Endothelial cell of umbilical vein (primary cell): ENCODE measurements around the gene LMNB1. TPM values are rescaled to one million over a fixed set of nuclear protein-coding genes. Genes with fewer than 3 reads are reported as not detected.

ENCODE experiments used
- BruUV-seq: library from RNA; stranded (reverse); fragments of 400-500 nt; replicated peaks from 2 replicates; lab custom pipeline; 2021; lab: Mats Ljungman, UMichigan
- CTCF ChIA-PET: fragments of 300-600, 350-600 bp; sonication (Branson Sonifier 250); formaldehyde crosslinking; loops from one replicate; lab custom pipeline; 2021; ENCODE audit warnings: antibody characterized with exemption, inconsistent platforms; lab: Charles Lee
- POLR2A ChIA-PET: fragments of 300-600, 350-600 bp; sonication (Branson Sonifier 250); formaldehyde crosslinking; loops from one replicate; lab custom pipeline; 2021; ENCODE audit warnings: antibody characterized with exemption, inconsistent platforms; lab: Charles Lee
- DNase-seq: peaks from one replicate; pipeline ENCODE4 v3.0.0-alpha.2; 2011; ENCODE audit warnings: low read depth, low spot score
- FAIRE-seq: peaks from 2 replicates; lab custom pipeline; 2011; peaks lifted over from hg19 to GRCh38; lab: Jason Lieb, UNC
- H2AFZ ChIP-seq: 2 replicates; pipeline ENCODE4 v1.6.0; 2012; ENCODE audit warnings: low read depth, low read length, control low read depth, inconsistent platforms
- H3K27ac ChIP-seq: 2 replicates; pipeline ENCODE4 v1.5.1; 2011; ENCODE audit warnings: low read depth, mild to moderate bottlenecking, control low read depth, low read length, moderate library complexity; ENCODE audit not compliant: insufficient read depth
- H3K27me3 ChIP-seq, 2 experiments: 2 replicates each; pipeline versions ENCODE4 v1.6.0 to v1.6.1; 2011; ENCODE audit warnings: low read length in 2 of 2, mixed read lengths in 1 of 2; ENCODE audit not compliant: control insufficient read depth in 2 of 2, insufficient read depth in 2 of 2
- H3K36me3 ChIP-seq, 2 experiments: 2 replicates in 1 of 2; 3 replicates in 1 of 2; pipeline ENCODE4 v1.5.1; 2011; ENCODE audit warnings: low read length in 2 of 2, mild to moderate bottlenecking in 1 of 2, moderate library complexity in 1 of 2; ENCODE audit not compliant: control insufficient read depth in 2 of 2, insufficient read depth in 2 of 2; ENCODE audit errors: extremely low read depth in 1 of 2
- H3K4me1 ChIP-seq: 3 replicates; pipeline ENCODE4 v1.5.1; 2011; ENCODE audit warnings: mild to moderate bottlenecking, low read length; ENCODE audit not compliant: control insufficient read depth, insufficient read depth; ENCODE audit errors: extremely low read depth
- H3K4me2 ChIP-seq: 2 replicates; pipeline ENCODE4 v1.6.1; 2011; ENCODE audit warnings: low read length, control low read depth, mixed read lengths; ENCODE audit not compliant: insufficient read depth
- H3K4me3 ChIP-seq, 3 experiments: fragments of 200-600 bp in 1 of 3; sonication (generic), shearing (Covaris generic) in 1 of 3; replicated peaks in 1 of 3; 2 replicates each; pipeline ENCODE4 v1.5.1; 2011 to 2016; ENCODE audit warnings: control low read depth in 3 of 3, low read length in 3 of 3, mild to moderate bottlenecking in 2 of 3, inconsistent platforms in 1 of 3, low read depth in 1 of 3, moderate library complexity in 1 of 3; ENCODE audit not compliant: insufficient read depth in 1 of 3
- H3K79me2 ChIP-seq: 2 replicates; pipeline ENCODE4 v1.6.0; 2012; ENCODE audit warnings: low read length, inconsistent platforms; ENCODE audit not compliant: control insufficient read depth, insufficient read depth
- H3K9ac ChIP-seq: replicated peaks from 2 replicates; pipeline ENCODE3; 2011; ENCODE audit warnings: low read length, control low read depth; ENCODE audit not compliant: insufficient read depth; ENCODE audit errors: extremely low read depth
- H3K9me1 ChIP-seq: replicated peaks from 3 replicates; pipeline ENCODE4 v1.6.0; 2011; ENCODE audit warnings: mild to moderate bottlenecking, low read length; ENCODE audit not compliant: control insufficient read depth, insufficient read depth; ENCODE audit errors: extremely low read depth
- H3K9me3 ChIP-seq: replicated peaks from 2 replicates; pipeline ENCODE4 v1.5.1; 2012; ENCODE audit warnings: low read length, inconsistent platforms; ENCODE audit not compliant: control insufficient read depth, insufficient read depth
- H4K20me1 ChIP-seq: replicated peaks from 2 replicates; pipeline ENCODE3; 2011; ENCODE audit warnings: mild to moderate bottlenecking, low read length; ENCODE audit not compliant: control insufficient read depth, insufficient read depth; ENCODE audit errors: extremely low read depth
- EZH2 ChIP-seq: IDR thresholded peaks from 2 replicates; pipeline ENCODE4 v1.6.1; 2012; ENCODE audit warnings: borderline replicate concordance, low read depth, mild to moderate bottlenecking, moderate library complexity, low read length, inconsistent platforms; ENCODE audit not compliant: severe bottlenecking
- FOS ChIP-seq: IDR thresholded peaks from 2 replicates; pipeline ENCODE4 v1.6.1; 2011; ENCODE audit warnings: mild to moderate bottlenecking, low read length, moderate library complexity, borderline replicate concordance; ENCODE audit not compliant: insufficient read depth
- GATA2 ChIP-seq: IDR thresholded peaks from 2 replicates; pipeline ENCODE4 v1.7.0; 2011; ENCODE audit warnings: low read depth, mild to moderate bottlenecking, moderate library complexity, mixed read lengths, low read length; ENCODE audit not compliant: insufficient read length, insufficient read depth
- JUN ChIP-seq: IDR thresholded peaks from 2 replicates; pipeline ENCODE4 v1.6.1; 2011; ENCODE audit warnings: borderline replicate concordance, low read depth; ENCODE audit not compliant: insufficient read length, insufficient read depth
- MYC ChIP-seq: IDR thresholded peaks from one replicate; pipeline ENCODE4 v1.6.1; 2011; ENCODE audit warnings: mild to moderate bottlenecking, low read depth, low read length
- POLR2A ChIP-seq: IDR thresholded peaks from 2 replicates; pipeline ENCODE4 v1.6.1; 2012; ENCODE audit warnings: low read depth, mild to moderate bottlenecking, control low read depth, low read length
- dilution Hi-C: fragments of 300-500 bp; cut with MboI; formaldehyde crosslinking; loops from one replicate; pipeline ENCODE4 v1.15.0; 2019; ENCODE audit warnings: low sequenced_read_pairs; ENCODE audit not compliant: extremely low pct_ligation_motif_present
- intact Hi-C: fragments of 100-400 bp; cut with micrococcal nuclease; formaldehyde crosslinking; loops from one replicate; pipeline ENCODE4 v1.10.0; 2022
- polyA plus RNA-seq, 4 experiments: library from polyadenylated mRNA; depleted of rRNA in 3 of 4; stranded (reverse) in 3 of 4; unstranded in 1 of 4; fragments of >200 nt; gene quantifications; 2 replicates each; pipeline versions ENCODE4 v1.2.1 to v1.2.3, GENCODE V29; 2011 to 2012; ENCODE audit warnings: missing spikeins in 1 of 4
- total RNA-seq: library from RNA; stranded (reverse); gene quantifications from 2 replicates; pipeline ENCODE4 v1.2.3, GENCODE V29; 2021
- TF ChIP-seq, protein P1 (sequence below): IDR thresholded peaks from 2 replicates; pipeline ENCODE4 v1.6.1; 2011; ENCODE audit not compliant: insufficient read depth, insufficient read length
- TF ChIP-seq, protein P2 (sequence below), 2 donors: IDR thresholded peaks; 1 replicate in 1 of 2; 2 replicates in 1 of 2; pipeline ENCODE4 v1.5.1; 2011; ENCODE audit warnings: low read length in 2 of 2, mild to moderate bottlenecking in 2 of 2, moderate library complexity in 2 of 2, control low read depth in 1 of 2, inconsistent platforms in 1 of 2, low read depth in 1 of 2; ENCODE audit not compliant: insufficient read depth in 1 of 2; ENCODE audit errors: extremely low read depth in 1 of 2

LMNB1 gene
- total and polyA plus RNA-seq, 2 donors (not counting 3 experiments of a cell fraction or from before 2014, with no cell fraction given), result 45.2 to 144 TPM

DNA sequence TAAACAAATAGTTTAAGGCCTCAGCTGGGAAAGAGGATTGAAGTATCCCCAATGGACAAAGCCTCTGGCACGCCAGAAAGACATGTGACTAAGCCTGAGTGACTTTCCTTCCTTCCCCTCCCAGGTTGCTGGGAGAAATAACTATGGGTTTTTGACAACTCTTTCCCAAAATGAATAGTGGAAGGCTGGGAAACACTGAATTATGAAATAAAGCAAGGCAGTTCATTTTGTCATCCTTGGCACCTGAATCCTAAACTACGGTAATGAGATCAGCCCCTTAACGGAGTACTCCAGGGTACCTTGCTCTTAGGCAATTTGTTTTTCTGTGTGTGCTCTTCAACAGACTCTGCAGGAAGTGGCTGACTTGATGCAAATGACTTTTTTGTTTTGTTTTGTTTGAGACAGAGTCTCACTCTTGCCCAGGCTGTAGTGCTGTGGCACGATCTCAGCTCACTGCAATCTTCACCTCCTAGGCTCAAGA is 75.2 kb downstream of the LMNB1 start:
- intact Hi-C loops (no loop called here), dilution Hi-C loops (no loop called here)
- ChIA-PET CTCF (interaction anchor here (1.1 kb wide), 1 partner anchor 28 kb away, joined by 4 read pairs; no protein-coding TSS in a partner anchor), POLR2A (no interaction called here)
- DNase-seq, result peak; percentile 62
- no peaks in the 10 kb centered on the region for H3K9me3 ChIP-seq
- H3K4me1 ChIP-seq, result peaks cover 28% of the 10 kb centered on the region
- H3K36me3 ChIP-seq, result no peaks in the 10 kb centered on the region
- no peaks in the 10 kb centered on the region for H3K27me3 ChIP-seq
- no peak for TF ChIP-seq GATA2
- TF ChIP-seq EZH2, result no peak
- TF ChIP-seq MYC, result no peak
- TF ChIP-seq, protein P1, sequence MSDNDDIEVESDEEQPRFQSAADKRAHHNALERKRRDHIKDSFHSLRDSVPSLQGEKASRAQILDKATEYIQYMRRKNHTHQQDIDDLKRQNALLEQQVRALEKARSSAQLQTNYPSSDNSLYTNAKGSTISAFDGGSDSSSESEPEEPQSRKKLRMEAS, result no peak
- peak; percentile 44 for TF ChIP-seq JUN
- no peak for TF ChIP-seq POLR2A
- peak; percentile 63 for TF ChIP-seq FOS
- peak overlapping the region; percentile 6 for H3K9ac ChIP-seq
- H4K20me1 ChIP-seq, result no peaks in the 10 kb centered on the region
- no TSS peak for BruUV-seq
- H3K79me2 ChIP-seq, result no peaks in the 10 kb centered on the region
- FAIRE-seq, result peak; percentile 86
- no peak overlapping the region for H3K4me3 ChIP-seq
- H3K9me1 ChIP-seq, result no peaks in the 10 kb centered on the region
- peak overlapping the region; percentile 67 for H3K27ac ChIP-seq
- peak overlapping the region; percentile 19 for H2AFZ ChIP-seq
- H3K4me2 ChIP-seq, result peak overlapping the region; percentile 63

DNA sequence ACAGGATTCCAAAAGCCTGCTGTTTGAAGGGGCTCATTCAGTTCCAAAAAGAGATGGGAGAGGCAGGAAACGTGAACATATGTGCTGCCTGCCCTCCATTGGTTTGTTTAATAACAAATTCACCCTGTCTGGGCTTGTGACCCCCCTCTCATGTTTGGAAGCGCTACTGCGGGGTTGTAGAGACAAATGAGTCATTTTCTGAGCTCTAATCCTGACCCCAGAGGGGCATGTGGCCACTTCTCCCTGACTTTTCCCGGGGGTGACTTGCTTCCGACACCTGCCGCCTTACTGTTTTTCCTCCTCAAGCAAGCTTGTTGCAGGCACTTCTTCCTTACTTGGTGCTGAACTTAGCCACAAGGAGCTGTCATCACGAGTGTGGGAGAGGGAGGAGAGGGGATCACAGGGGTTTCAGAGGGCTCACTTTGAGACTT is 75.9 kb downstream of the LMNB1 start:
- Histone ChIP-seq H3K9me1 (no peaks in the 10 kb centered on the region), H3K9ac (no peak overlapping the region), H4K20me1 (no peaks in the 10 kb centered on the region), H3K4me3 (no peak overlapping the region), H3K4me2 (no peak overlapping the region), H3K79me2 (no peaks in the 10 kb centered on the region), H3K9me3 (no peaks in the 10 kb centered on the region), H3K27me3 (no peaks in the 10 kb centered on the region), H3K36me3 (no peaks in the 10 kb centered on the region), H3K4me1 (peaks cover 22% of the 10 kb centered on the region), H2AFZ (no peak overlapping the region), H3K27ac (peak overlapping the region; percentile 67)
- FAIRE-seq, result no peak
- no peak for TF ChIP-seq GATA2
- TF ChIP-seq, protein P2, sequence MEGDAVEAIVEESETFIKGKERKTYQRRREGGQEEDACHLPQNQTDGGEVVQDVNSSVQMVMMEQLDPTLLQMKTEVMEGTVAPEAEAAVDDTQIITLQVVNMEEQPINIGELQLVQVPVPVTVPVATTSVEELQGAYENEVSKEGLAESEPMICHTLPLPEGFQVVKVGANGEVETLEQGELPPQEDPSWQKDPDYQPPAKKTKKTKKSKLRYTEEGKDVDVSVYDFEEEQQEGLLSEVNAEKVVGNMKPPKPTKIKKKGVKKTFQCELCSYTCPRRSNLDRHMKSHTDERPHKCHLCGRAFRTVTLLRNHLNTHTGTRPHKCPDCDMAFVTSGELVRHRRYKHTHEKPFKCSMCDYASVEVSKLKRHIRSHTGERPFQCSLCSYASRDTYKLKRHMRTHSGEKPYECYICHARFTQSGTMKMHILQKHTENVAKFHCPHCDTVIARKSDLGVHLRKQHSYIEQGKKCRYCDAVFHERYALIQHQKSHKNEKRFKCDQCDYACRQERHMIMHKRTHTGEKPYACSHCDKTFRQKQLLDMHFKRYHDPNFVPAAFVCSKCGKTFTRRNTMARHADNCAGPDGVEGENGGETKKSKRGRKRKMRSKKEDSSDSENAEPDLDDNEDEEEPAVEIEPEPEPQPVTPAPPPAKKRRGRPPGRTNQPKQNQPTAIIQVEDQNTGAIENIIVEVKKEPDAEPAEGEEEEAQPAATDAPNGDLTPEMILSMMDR (IDR thresholded peaks at IDR 0.05; ENCODE audit: extremely low read depth in 1 of 2, insufficient read depth in 1 of 2, low read depth in 1 of 2, low read length in 2 of 2), result no peak
- TF ChIP-seq FOS, result peak; percentile 5
- no TSS peak for BruUV-seq
- DNase-seq, result peak; percentile 25
- intact Hi-C loops (no loop called here), dilution Hi-C loops (no loop called here)
- POLR2A ChIA-PET, result no interaction called here
- CTCF ChIA-PET, result no interaction called here
